ENCODE data around the gene NUDT8.

Gene NUDT8

GRCh38 chr11:67648796-67649613 is 19.3 kb upstream of the NUDT8 start:
- no peak for TF ChIP-seq CTCF (conservative IDR thresholded peaks at IDR 0.05; ENCODE audit: low read depth, low read length)
- no peak overlapping the region for H3K4me3 ChIP-seq (ENCODE audit: low read length)
- no peak for DNase-seq (ENCODE audit: low read depth)

- no peak for DNase-seq (ENCODE audit: low read depth)
- TF ChIP-seq CTCF (conservative IDR thresholded peaks at IDR 0.05; ENCODE audit: low read depth, low read length), result peak; percentile 29
- no peak overlapping the region for H3K4me3 ChIP-seq (ENCODE audit: low read length)
Measured at GRCh38 chr11:67648140-67648795, 18.5 kb upstream of the NUDT8 start.

- TF ChIP-seq CTCF (conservative IDR thresholded peaks at IDR 0.05; ENCODE audit: low read depth, low read length), result no peak
- no peak for DNase-seq (ENCODE audit: low read depth)
- H3K4me3 ChIP-seq (ENCODE audit: low read length), result no peak overlapping the region
Measured at GRCh38 chr11:67647471-67647870, 17.7 kb upstream of the NUDT8 start.

- no peak overlapping the region for H3K4me3 ChIP-seq (ENCODE audit: low read length)
- no peak for DNase-seq (ENCODE audit: low read depth)
- no peak for TF ChIP-seq CTCF (conservative IDR thresholded peaks at IDR 0.05; ENCODE audit: low read depth, low read length)
Measured at GRCh38 chr11:67646535-67647336, 17.0 kb upstream of the NUDT8 start.

- no peak for DNase-seq (ENCODE audit: low read depth)
- no peak overlapping the region for H3K4me3 ChIP-seq (ENCODE audit: low read length)
- no peak for TF ChIP-seq CTCF (conservative IDR thresholded peaks at IDR 0.05; ENCODE audit: low read depth, low read length)
Measured at GRCh38 chr11:67645521-67646461, 16.1 kb upstream of the NUDT8 start.

Data from retinal pigment epithelial cell (primary cell).